HepG2 (cell line): Measurements from ENCODE around the gene ZNF669. TPM values are rescaled to one million over a fixed set of nuclear protein-coding genes. Genes with fewer than 3 reads are reported as not detected.

ENCODE experiments used
- ATF1 ChIP-seq: IDR thresholded peaks from 2 replicates; pipeline ENCODE4 v1.6.1; 2016; ENCODE audit warnings: mild to moderate bottlenecking, control low read depth
- ATF5 ChIP-seq: sonication (generic); formaldehyde crosslinking; IDR thresholded peaks from 2 replicates; pipeline ENCODE4 v1.4.0; 2020; ENCODE audit warnings: mild to moderate bottlenecking, low read depth, missing genetic modification reagents
- ELF3 ChIP-seq: IDR thresholded peaks from 2 replicates; pipeline ENCODE4 v1.6.1; 2016; ENCODE audit warnings: missing genetic modification reagents, missing compliant biosample characterization
- ERF ChIP-seq: IDR thresholded peaks from 2 replicates; pipeline ENCODE4 v1.6.1; 2018; ENCODE audit warnings: missing biosample characterization, missing genetic modification reagents
- HNF4A ChIP-seq: sonication (generic); formaldehyde crosslinking; IDR thresholded peaks from 2 replicates; pipeline ENCODE4 v1.4.0; 2020; ENCODE audit warnings: missing genetic modification reagents
- IKZF5 ChIP-seq: IDR thresholded peaks from 2 replicates; pipeline ENCODE4 v1.6.1; 2018; ENCODE audit warnings: missing genetic modification reagents, mild to moderate bottlenecking, missing compliant biosample characterization
- MTA1 ChIP-seq: sonication (generic); formaldehyde crosslinking; IDR thresholded peaks from 2 replicates; pipeline ENCODE4 v1.4.0; 2020; ENCODE audit warnings: missing genetic modification reagents, mild to moderate bottlenecking, borderline replicate concordance
- MXD4 ChIP-seq: IDR thresholded peaks from 2 replicates; pipeline ENCODE4 v1.6.1; 2016; ENCODE audit warnings: mild to moderate bottlenecking, missing biosample characterization, missing genetic modification reagents
- PCBP1 ChIP-seq: fragments of 200-400 bp; formaldehyde crosslinking; IDR thresholded peaks from 2 replicates; pipeline ENCODE4 v1.6.1; 2017; ENCODE audit warnings: mild to moderate bottlenecking, low read depth, low read length, borderline replicate concordance
- RFX3 ChIP-seq: IDR thresholded peaks from 2 replicates; pipeline ENCODE4 v1.6.1; 2016; ENCODE audit warnings: missing biosample characterization, missing genetic modification reagents
- SKIL ChIP-seq: sonication (generic); formaldehyde crosslinking; IDR thresholded peaks from 2 replicates; pipeline ENCODE4 v1.8.0; 2022; ENCODE audit warnings: missing genetic modification reagents, mild to moderate bottlenecking, moderate library complexity, borderline replicate concordance
- ZBTB42 ChIP-seq: sonication (generic); formaldehyde crosslinking; IDR thresholded peaks from 2 replicates; pipeline ENCODE4 v1.5.0; 2020; ENCODE audit warnings: mild to moderate bottlenecking, missing genetic modification reagents
- ZNF121 ChIP-seq: sonication (generic); formaldehyde crosslinking; IDR thresholded peaks from 2 replicates; pipeline ENCODE4 v1.5.0; 2020; ENCODE audit warnings: mild to moderate bottlenecking, missing genetic modification reagents
- ZNF337 ChIP-seq: sonication (generic); formaldehyde crosslinking; IDR thresholded peaks from 2 replicates; pipeline ENCODE4 v1.5.1; 2020; ENCODE audit warnings: missing genetic modification reagents, low read depth, mild to moderate bottlenecking, borderline replicate concordance
- ZNF430 ChIP-seq: sonication (generic); formaldehyde crosslinking; IDR thresholded peaks from 2 replicates; pipeline ENCODE4 v1.9.0; 2021; ENCODE audit warnings: mild to moderate bottlenecking, missing genetic modification reagents
- ZNF644 ChIP-seq: IDR thresholded peaks from 2 replicates; pipeline ENCODE4 v1.6.1; 2016; ENCODE audit warnings: low read depth
- polyA plus RNA-seq, 8 experiments: library from polyadenylated mRNA; depleted of rRNA in 3 of 8; stranded (reverse) in 7 of 8; unstranded in 1 of 8; fragments of >200 nt; fragmentation: Illumina TruSeq in 4 of 8; extraction: Trizol in 4 of 8; gene quantifications; 2 replicates each; pipeline versions ENCODE4 v1.2.1 to v1.2.3, GENCODE V29; 2011 to 2016; ENCODE audit warnings: low read depth in 4 of 8, missing spikeins in 1 of 8, mixed read lengths in 1 of 8; ENCODE audit not compliant: insufficient read depth in 1 of 8
- total RNA-seq, 5 experiments: library from RNA; depleted of rRNA; stranded (reverse); fragments of >200 nt; fragmentation: Illumina TruSeq; extraction: Trizol; gene quantifications; 2 replicates each; pipeline ENCODE4 v1.2.3, GENCODE V29; 2016; ENCODE audit warnings: low read depth in 1 of 5
- TF ChIP-seq, protein P1 (sequence below), 2 experiments: sonication (generic) in 1 of 2; formaldehyde crosslinking in 1 of 2; IDR thresholded peaks; 2 replicates each; pipeline versions ENCODE4 v1.4.0 to v1.6.1; 2016 to 2020; ENCODE audit warnings: borderline replicate concordance in 1 of 2, low read depth in 1 of 2, mild to moderate bottlenecking in 1 of 2, missing genetic modification reagents in 1 of 2
- TF ChIP-seq, protein P2 (sequence below): IDR thresholded peaks from 2 replicates; pipeline ENCODE4 v1.6.1; 2016; ENCODE audit warnings: low read depth
- TF ChIP-seq, protein P3 (sequence below): sonication (generic); formaldehyde crosslinking; IDR thresholded peaks from 2 replicates; pipeline ENCODE4 v1.4.0; 2020; ENCODE audit warnings: missing genetic modification reagents

ZNF669 gene
- total and polyA plus RNA-seq, 2 of the 13 experiments (the other 11 are each of a cell fraction or from before 2014, with no cell fraction given) = 3.1 to 14.6 TPM

DNA sequence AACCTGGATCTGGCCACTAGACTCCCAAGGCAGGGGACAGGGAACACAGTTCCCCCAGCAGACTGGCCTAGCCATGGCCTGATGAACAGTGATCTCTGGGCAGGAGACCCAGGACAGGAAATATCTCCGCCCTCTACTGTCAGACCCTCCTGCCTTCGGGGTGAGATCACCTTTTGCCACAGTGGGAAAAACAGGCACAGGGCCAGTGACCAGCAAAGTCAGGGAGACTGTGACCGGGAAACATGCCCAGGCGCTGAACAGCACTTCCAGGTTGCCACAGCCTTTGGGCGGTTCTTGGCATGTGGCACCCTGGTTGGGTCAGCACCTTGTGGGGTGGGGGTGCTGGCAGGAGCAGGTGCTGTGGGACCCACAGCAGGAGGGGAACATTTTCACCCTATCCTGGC is 8.9 kb upstream of the ZNF669 start (continued):
- TF ChIP-seq, protein P1, sequence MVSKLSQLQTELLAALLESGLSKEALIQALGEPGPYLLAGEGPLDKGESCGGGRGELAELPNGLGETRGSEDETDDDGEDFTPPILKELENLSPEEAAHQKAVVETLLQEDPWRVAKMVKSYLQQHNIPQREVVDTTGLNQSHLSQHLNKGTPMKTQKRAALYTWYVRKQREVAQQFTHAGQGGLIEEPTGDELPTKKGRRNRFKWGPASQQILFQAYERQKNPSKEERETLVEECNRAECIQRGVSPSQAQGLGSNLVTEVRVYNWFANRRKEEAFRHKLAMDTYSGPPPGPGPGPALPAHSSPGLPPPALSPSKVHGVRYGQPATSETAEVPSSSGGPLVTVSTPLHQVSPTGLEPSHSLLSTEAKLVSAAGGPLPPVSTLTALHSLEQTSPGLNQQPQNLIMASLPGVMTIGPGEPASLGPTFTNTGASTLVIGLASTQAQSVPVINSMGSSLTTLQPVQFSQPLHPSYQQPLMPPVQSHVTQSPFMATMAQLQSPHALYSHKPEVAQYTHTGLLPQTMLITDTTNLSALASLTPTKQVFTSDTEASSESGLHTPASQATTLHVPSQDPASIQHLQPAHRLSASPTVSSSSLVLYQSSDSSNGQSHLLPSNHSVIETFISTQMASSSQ (IDR thresholded peaks at IDR 0.05; ENCODE audit: low read depth) = no peak
- TF ChIP-seq, protein P1 (CRISPR knock-in tag; IDR thresholded peaks at IDR 0.05; ENCODE audit: borderline replicate concordance) = 0 out of 2 replicates have a peak, but pooled peaks have one; percentile 15
- TF ChIP-seq ELF3 (CRISPR knock-in tag) = peak; percentile 46
- 0 out of 2 replicates have a peak, but pooled peaks have one; percentile 6 for TF ChIP-seq MTA1 (CRISPR knock-in tag)
- TF ChIP-seq PCBP1 = no peak
- TF ChIP-seq HNF4A = peak; percentile 38
- TF ChIP-seq ZBTB42 (CRISPR knock-in tag) = no peak
- TF ChIP-seq ZNF121 (CRISPR knock-in tag) = no peak
- TF ChIP-seq ATF5 = no peak
- TF ChIP-seq MXD4 = 0 out of 2 replicates have a peak, but pooled peaks have one; percentile 28
- TF ChIP-seq, protein P2, sequence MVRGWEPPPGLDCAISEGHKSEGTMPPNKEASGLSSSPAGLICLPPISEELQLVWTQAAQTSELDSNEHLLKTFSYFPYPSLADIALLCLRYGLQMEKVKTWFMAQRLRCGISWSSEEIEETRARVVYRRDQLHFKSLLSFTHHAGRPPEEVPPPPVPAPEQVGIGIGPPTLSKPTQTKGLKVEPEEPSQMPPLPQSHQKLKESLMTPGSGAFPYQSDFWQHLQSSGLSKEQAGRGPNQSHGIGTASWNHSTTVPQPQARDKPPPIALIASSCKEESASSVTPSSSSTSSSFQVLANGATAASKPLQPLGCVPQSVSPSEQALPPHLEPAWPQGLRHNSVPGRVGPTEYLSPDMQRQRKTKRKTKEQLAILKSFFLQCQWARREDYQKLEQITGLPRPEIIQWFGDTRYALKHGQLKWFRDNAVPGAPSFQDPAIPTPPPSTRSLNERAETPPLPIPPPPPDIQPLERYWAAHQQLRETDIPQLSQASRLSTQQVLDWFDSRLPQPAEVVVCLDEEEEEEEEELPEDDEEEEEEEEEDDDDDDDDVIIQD (CRISPR knock-in tag) = peak; percentile 70; the same call in 1 of the 2 replicates
- TF ChIP-seq ATF1 = no peak
- TF ChIP-seq ZNF337 (CRISPR knock-in tag) = peak; percentile 31; the same call in 1 of the 2 replicates
- no peak for TF ChIP-seq RFX3 (CRISPR knock-in tag)
- TF ChIP-seq ZNF644 (CRISPR knock-in tag) = no peak
- TF ChIP-seq IKZF5 (CRISPR knock-in tag) = 0 out of 2 replicates have a peak, but pooled peaks have one; percentile 17
- no peak for TF ChIP-seq ZNF430 (CRISPR knock-in tag)
- TF ChIP-seq ERF = peak; percentile 39; the same call in 1 of the 2 replicates
- peak; percentile 71 for TF ChIP-seq SKIL
- TF ChIP-seq, protein P3, sequence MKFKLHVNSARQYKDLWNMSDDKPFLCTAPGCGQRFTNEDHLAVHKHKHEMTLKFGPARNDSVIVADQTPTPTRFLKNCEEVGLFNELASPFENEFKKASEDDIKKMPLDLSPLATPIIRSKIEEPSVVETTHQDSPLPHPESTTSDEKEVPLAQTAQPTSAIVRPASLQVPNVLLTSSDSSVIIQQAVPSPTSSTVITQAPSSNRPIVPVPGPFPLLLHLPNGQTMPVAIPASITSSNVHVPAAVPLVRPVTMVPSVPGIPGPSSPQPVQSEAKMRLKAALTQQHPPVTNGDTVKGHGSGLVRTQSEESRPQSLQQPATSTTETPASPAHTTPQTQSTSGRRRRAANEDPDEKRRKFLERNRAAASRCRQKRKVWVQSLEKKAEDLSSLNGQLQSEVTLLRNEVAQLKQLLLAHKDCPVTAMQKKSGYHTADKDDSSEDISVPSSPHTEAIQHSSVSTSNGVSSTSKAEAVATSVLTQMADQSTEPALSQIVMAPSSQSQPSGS (CRISPR knock-in tag) = peak; percentile 47; the same call in 1 of the 2 replicates
